GM21576 (cell line): ENCODE results near the gene ST14.
A peak's percentile ranks its signal among the peaks of the same experiment; 100 is the strongest.

Experiments
- ATAC-seq: cut with Tn5 transposase; IDR thresholded peaks from one replicate; pipeline ENCODE4 v1.9.1; 2021; ENCODE audit warnings: mild to moderate bottlenecking, moderate library complexity; ENCODE audit not compliant: unreplicated experiment

Gene ST14

DNA sequence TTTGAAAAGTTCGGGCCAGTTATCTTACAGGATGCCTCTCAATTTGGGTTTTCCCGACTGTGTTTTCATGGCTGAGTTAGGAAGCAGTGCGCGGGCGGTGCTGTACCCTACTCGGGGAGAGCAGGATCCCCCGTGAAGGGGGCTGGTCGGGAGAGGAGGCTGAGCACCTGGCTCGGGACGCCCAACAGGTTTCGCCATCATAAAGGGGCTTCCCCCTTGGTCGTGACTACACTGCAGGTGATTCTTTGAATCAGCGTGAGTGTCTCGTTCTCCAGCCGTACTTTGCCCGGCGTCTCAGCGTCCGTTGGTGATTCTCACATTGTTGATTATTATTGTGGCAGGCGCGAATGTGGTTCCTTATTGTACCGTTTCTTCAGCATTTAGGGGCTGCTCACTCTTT lies 46.6 kb downstream of the ST14 start:
- no peak for ATAC-seq

DNA sequence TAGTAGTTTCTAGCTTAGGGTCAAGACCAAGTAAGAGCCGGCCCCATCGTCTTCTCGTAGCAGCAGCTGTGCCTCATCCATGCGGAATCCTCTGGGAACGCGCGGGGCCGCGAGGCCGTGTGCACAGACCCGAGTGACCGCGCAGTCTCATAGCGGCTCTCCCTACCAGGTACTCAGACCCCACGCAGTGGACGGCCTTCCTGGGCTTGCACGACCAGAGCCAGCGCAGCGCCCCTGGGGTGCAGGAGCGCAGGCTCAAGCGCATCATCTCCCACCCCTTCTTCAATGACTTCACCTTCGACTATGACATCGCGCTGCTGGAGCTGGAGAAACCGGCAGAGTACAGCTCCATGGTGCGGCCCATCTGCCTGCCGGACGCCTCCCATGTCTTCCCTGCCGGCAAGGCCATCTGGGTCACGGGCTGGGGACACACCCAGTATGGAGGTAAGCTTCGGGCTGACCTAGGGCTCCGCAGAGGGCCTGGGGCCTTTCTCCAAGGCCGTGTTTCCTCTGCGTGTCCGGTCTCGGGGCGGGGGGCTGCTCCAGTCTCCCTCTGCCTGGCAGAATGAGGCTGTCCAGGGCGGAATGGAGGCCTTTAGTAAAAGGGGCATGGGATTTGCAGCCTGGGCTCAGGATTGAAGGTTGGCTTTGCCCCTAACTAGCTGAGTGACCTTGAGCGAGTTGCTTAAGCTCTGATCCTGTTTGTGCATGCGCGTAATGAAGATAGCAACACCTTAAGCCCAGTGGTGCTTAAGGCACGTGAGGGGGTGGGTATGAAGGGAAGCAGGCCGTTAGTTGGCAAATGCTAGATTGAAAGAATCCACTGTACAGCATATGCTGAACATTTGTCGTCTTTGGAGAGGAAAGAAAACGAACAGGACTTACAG lies 48.9 kb downstream of the ST14 start:
- no peak for ATAC-seq

DNA sequence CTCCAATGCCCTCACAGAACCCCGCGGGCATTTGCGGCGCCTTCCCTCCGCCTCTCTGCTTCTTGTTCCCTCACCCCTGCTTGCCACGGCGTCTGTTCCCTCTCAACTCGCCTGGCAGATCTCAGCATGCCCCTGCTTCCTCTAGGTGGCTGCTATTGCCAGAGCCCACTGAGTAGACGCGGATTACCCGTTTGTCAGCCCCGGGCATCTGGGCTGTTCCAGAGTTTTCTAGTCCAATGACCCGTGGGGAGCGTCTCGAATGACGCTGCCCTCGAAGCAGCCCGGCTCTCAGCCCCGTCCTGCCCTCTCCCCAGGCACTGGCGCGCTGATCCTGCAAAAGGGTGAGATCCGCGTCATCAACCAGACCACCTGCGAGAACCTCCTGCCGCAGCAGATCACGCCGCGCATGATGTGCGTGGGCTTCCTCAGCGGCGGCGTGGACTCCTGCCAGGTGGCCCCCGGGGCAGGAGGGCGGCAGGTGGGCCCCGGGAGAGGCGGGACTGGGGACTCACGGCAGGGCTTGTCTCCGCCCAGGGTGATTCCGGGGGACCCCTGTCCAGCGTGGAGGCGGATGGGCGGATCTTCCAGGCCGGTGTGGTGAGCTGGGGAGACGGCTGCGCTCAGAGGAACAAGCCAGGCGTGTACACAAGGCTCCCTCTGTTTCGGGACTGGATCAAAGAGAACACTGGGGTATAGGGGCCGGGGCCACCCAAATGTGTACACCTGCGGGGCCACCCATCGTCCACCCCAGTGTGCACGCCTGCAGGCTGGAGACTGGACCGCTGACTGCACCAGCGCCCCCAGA lies 49.7 kb downstream of the ST14 start:
- ATAC-seq: no peak

DNA sequence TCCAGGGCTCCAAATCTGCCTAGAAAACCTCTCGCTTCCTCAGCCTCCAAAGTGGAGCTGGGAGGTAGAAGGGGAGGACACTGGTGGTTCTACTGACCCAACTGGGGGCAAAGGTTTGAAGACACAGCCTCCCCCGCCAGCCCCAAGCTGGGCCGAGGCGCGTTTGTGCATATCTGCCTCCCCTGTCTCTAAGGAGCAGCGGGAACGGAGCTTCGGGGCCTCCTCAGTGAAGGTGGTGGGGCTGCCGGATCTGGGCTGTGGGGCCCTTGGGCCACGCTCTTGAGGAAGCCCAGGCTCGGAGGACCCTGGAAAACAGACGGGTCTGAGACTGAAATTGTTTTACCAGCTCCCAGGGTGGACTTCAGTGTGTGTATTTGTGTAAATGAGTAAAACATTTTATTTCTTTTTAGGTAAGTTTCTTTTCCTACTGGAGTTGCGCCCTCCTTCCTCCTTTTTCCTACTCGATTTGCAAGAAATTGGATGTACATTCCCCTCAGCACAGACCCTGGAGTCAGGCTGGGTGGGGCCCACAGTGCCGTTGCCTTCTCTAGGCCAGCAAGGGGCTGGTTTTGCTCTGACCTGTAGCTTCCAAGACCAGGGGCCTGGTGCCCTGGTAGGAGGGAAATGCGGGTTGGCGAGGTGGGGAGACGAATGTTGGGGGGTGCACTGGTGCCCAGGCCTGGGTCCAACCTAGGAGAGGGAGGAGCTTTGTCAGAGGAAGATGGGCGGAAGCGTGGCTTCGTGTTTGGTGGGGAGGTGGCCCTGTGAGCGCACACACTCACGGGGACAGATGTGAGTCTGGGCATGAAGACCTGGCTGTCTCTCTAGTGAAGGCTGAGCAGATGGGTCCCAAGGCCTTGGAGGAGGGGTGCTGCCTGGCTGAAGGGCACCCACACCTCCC lies 50.6 kb downstream of the ST14 start:
- ATAC-seq: no peak

DNA sequence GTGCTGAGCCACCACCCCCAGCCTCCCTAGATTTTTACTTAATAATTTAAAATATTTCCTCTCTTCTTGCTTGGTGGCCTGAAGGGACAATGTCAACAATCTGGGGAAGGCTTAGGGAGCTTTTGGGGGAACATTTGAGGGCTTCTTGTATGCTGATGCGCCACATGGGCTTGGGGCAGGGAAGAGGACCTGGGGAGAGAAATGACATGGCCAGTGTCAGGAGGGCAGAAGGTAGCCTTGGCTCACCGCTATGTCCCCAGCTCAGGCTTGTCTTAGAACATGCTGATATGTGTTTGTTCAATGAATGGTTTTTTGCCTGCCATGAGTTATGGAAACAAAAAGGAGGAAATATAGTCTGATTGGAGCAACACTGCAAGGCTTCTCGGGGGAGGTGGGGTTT lies 51.6 kb downstream of the ST14 start:
- no peak for ATAC-seq

DNA sequence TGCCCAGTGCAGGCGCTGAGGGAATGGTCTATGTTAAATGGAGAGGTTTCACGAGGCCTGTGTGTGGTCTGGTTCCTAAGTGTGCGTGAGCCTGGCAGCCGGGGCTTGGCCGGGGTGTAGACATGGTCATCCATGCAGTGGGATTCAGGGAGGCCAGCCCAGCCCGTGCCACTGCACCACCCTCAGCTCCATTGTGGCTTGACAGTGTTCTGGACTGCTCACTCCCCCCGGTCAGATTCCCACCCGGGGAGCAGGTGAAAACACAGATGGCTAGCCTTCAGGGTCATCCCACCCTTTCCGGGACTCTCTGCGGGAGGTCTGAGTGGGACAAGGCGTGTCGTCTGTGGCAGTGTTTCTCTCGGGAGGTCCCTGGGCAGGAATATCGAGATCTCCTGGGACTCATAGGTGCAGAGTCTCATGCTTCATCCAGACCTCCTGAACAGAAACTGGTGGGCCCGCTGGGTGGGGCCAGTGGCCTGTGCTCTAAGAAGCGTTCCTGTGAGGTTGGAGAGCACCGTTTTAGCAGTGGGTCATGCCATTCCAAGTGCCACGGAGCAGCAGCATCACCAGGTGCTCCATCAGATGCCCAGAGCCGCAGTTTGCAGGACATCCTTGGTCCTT lies 52.3 kb downstream of the ST14 start:
- no peak for ATAC-seq

DNA sequence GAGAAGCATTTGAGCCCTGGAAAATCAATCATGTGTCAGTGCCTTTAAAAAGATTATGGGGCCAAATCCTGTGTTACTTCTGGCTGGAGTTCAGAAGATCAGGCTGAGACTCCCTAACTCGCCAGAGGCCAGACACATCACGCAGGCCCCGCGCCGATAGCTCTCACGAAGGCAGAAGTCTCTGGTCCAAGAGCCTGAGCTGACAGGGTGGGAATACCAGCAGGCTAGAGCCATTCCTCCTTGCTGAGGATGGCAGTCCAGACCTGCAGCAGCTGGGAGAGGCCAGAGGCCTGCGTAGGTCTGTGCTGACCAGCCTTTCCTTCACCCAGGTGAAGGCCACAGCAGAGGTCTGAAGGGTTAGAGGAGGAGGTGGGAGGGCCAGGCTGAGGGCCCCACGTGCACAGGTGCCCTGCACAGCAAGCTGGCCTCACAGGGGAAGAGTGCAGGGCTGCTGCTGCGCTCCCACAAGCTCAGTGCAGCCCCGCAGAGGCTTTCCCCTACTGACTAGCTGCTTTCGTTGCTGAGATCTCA lies 52.9 kb downstream of the ST14 start:
- no peak for ATAC-seq

DNA sequence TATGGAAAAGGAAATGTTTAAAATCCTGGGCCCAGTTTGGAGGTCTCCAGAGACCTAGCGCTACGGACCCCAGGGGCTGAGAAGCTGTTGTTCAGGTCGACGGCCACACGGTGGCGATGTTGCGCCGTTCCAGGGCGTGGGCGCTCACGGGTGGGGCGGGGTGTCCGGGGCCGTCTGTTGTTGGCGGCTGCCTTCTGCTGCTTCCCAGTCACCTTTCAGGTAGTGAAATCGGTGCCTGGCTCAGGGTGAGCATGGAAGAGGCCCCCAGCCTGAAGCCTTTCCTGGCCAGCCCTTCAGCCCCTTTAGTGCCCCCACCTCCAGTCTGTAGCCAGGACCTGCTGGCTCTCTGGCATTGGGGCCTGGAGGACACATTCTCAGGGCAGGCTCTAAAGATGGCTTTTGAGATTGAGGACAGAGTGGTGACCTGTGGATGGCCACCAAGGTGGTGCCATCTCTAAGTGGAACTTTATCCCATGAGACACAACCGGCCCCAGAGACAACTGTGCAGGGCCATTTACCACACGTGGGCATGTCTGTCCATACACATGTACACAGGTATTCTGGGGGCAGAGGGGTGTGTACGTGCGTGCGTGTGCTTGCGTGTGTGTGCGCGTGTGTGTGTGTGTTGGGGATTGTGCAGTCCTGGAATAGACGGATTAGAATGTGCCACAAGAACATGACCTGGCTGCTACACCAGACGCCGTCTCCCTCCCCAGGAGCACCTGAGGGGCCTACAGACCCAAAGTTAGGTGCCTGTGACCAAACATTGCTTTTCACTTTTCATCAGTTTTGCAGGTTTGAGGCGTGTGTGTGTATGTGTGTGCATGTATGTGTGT lies 53.8 kb downstream of the ST14 start:
- ATAC-seq: peak; percentile 89

DNA sequence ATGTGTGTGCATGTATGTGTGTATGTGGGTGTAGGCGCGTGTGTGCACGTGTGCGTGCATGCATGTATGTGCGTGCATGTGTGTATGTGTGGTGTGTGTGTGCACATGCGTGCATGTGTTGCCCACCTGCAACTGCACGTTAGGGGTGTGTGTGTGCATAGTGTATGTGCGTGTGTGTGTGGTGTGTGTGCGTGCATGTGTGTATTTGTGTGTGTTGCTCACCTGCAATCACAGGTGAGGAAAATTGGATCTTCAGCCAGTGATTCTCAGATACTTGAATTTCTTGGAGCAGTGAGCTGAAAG lies 54.3 kb downstream of the ST14 start:
- ATAC-seq: no peak

DNA sequence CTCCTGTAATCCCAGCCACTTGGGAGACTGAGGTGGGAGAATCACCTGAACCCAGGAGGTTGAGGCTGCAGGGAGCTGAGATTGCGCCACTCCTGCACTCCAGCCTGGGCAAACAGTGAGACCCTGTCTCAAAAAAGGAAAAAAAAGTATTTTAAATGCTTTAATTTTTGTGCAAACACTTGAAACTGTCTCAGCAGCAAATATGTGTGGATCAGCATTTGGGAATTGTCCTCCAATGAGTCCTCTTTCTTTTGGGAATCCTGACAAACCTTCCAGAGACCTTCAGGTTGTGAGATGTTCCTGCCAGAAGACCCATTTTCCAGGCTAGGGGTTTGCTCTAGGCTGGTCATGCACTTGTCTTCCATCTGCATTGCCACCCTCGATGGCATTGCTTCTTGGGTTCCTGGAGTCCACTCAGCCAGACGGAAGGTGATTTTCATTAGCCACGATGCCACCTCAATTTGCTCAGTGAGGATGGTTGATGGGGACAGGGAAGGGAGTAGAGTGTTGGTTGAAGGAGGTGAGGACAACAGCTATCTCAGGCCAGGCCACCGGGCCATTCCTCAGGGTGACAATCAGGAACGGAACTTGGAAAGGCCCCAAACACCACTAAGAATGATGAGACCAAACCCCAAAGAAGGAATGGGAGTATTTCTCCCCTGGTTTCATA lies 55.4 kb downstream of the ST14 start:
- ATAC-seq: no peak

DNA sequence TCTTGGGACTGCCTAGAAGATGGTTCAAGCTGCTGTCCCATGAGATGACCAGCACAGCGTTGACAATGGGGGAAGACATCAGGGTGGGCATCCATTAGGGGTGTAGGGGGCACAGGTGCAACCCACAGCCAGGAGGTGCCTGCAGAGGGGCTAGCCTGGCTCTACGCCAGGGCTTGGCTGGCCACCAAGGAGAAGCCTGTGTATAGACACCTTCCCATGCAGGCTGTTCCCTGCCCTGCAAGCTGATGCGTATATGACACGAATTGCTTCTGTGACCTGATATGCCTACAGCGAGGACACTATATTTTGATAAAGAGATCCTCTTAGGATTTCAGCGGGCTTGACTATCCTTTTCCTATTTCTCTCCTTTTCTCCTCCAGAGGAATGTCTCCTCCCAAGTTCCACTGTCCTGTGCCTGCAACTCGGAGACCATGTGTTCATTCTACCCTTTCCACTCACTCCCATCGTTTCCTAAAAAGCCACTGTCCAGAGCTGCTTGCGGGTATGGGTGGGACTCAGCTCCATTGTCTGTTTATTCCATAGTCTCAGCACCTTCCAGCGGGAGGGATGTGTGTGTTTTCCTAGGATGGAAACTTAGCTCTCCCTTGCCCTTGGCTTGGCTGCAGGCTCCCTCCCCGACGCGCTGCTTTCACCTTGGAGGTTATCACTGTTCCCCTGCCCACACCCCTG lies 56.1 kb downstream of the ST14 start:
- no peak for ATAC-seq

DNA sequence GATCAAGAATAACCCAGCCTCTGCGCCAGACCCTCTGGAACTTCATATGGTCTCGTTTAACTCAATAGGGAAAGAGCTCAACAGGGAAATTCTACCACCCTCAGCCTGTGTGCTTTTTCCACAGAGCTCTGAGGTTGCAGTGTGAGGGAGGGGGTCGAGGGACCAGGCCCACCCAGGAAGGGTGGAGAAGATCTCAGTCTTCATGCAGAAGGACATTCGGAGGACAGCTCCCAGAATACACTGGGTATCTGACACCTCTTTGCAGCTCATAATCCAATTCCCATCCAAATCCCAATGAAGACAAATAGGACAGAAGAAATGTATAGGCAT lies 56.6 kb downstream of the ST14 start:
- ATAC-seq: no peak

DNA sequence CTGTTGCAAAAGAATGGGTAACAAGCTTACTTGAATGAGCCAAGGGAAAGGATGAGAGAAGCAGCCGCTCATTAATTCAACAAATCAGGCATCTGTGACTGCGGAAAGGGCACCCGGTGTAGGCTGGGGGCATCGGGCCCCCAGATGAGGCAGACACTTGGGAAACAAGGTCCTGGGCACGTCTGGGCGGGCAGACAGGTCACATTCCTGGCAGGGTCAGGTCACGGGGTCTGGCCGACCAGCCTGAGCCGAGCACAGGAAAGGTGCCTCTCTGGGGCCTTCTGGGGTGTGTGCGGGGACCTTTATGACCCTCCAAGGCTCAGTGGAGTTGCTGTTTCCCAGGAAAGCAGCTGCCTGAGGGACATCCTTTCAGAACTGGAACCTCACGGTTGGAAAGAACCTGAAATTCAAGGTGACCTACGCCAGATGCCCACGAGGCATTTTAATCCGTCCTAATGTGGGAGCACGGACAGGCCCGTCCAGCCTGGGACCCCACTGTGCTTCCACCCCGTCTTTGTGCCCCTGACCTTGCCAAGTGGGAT lies 57.1 kb downstream of the ST14 start:
- no peak for ATAC-seq

DNA sequence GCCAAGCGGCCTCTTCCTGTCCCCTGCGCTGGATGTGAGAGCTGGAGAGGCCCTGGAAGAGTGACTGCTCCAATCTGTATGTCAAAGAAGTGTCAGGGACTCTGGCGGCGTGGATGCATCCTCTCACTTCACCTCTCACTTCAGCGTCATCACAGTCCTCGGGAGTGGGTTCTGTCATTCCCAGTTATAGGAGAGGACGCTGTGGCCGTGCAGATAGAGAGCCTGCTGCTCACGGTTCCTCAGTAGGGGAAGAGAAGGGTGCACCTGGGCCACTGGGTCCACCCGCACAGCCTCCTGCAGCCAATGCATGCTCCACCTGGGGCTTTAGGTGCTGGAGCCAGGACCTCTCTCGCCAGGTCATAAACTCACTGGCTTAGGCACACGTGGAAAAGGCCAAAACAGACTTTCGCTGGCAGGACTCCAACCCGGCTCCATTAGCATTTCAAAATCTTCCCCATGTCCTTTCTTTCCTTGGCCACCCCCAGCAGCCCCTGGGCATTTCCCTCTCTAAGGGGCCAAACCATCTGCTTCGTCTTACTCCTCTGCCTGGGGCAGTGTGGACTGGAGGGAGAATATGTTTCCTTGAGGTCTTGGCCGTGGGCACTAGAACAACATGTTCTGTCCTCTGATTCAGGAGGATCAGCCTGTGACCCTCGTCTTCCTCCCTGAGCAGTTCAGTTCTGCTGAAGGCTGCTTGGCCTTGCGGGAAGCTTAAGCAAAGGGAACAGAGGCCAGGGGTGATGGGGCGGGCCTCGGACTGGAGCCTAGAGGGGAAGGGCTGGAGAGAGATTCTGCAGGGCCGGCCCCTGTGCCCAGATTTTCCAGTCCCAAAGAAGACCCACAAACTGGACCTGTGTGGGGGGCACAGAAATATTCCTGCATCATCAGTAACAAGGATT lies 57.8 kb downstream of the ST14 start:
- ATAC-seq: no peak

DNA sequence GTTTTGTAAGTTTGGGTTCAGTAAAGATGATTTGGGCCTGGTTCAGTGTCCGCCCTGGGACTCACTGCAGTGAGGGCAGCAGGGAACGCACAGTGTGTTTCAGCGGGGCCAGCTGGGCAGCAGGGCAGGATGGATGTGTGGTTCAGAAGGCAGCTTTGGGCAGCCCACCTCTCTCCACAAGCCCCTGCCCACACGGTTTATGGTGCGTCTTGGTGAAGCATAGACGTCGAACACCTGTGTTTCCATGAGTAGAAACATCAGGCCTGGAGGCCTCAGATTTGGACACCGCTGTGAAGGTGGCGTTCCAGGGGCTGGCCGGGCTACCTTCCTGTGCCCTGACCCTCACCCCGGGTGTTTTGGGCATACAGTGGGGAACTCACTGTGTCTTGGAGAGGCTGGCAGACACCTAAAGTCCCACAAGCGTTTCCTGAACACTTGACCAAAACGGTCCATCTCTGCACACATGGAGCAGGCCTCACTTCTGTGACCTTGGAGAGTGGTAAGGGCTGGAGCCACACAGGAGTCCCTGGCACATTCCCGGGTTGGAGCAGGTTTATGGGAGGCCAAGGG lies 59.0 kb downstream of the ST14 start:
- no peak for ATAC-seq

DNA sequence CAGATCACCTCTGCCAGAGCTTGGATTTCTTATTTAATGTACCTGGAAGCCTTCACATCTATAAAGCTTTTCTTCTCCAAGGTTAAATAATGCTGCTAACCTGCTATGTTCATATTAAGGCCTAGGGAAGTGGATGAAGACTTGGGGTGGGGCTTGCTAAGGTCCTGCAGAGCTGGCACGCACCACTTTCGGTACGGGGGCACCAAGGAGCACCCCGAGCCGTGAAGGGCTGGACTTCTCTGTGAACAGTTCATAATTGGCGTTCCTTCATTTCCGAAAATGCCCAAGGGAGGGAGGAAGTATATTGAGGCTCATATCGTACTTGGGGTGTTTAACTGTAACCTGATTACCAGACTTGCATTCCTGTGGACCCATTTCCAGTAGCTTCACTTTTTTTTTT lies 59.6 kb downstream of the ST14 start:
- ATAC-seq: no peak
